IPS-18c (cell line): ENCODE measurements around the gene ORC6.

Experiments used
- H3K4me3 ChIP-seq: 2 replicates; pipeline ENCODE4 v1.7.0; 2013; ENCODE audit warnings: low read depth, mild to moderate bottlenecking, low read length, moderate library complexity; ENCODE audit not compliant: insufficient read depth
- H3K9me3 ChIP-seq: one replicate; pipeline ENCODE4 v1.6.1; 2013; ENCODE audit warnings: mild to moderate bottlenecking, low read length, moderate library complexity; ENCODE audit not compliant: control insufficient read depth, insufficient read depth

The ORC6 gene

DNA sequence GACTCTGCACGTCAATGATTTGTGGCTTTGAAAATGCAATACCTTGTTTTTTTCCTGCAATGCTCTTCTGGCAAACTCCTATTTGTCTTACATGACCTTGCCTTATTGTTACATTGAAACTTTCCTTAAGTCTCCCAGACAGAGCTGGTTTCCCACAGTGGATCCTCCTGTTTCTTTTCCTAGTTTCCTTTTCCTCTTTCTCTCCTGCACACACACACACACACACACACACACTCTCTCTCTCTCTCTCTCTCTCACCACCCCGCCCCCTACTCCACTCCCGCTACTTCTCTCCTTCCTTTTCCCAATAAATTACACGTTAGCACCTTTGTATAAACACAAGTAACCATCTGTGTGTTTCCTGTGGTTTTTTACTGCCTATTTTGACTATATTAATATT is 2.3 kb downstream of the ORC6 start:
- Histone ChIP-seq H3K9me3 (no peaks in the 10 kb centered on the region), H3K4me3 (no peak overlapping the region)

DNA sequence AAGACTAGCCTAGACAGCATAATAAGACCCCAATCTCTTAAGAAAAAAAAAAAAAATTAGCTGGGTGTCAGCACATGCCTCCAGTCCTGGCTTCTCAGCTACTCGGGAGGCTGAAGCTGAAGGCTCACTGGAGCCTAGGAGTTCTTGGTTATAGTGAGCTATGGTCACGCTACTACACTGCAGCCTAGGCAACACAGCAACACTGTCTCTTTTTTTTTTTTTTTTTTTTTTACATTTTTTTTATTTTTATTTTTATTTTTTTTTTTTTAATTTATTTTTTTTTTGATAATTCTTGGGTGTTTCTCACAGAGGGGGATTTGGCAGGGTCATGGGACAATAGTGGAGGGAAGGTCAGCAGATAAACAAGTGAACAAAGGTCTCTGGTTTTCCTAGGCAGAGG is 4.1 kb downstream of the ORC6 start:
- Histone ChIP-seq H3K9me3 (no peaks in the 10 kb centered on the region), H3K4me3 (no peak overlapping the region)

GRCh38 chr16:46695937-46696336 is 6.5 kb downstream of the ORC6 start:
- H3K9me3 ChIP-seq = no peaks in the 10 kb centered on the region
- H3K4me3 ChIP-seq = no peak overlapping the region

GRCh38 chr16:46696957-46697356 is 7.5 kb downstream of the ORC6 start:
- Histone ChIP-seq H3K4me3 (no peak overlapping the region), H3K9me3 (no peaks in the 10 kb centered on the region)

GRCh38 chr16:46700048-46700447 is 10.6 kb downstream of the ORC6 start:
- H3K9me3 ChIP-seq = no peaks in the 10 kb centered on the region

DNA sequence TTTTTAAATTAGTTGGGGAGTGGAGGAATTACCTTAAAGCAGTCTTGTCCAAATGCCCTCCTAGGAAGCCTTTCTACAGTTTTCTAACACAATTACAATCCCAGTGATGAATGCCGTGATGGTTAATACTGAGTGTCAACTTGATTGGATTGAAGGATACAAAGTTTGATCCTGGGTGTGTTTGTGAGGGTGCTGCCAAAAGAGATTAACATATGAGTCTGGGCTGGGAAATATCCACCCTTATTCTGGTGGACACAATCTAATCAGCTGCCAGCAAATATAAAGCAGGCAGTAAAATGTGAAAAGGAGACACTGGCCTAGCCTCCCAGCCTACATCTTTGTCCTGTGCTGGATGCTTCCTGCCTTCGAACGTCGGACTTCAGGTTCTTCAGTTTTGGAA is 12.2 kb downstream of the ORC6 start:
- H3K4me3 ChIP-seq = no peak overlapping the region
- no peaks in the 10 kb centered on the region for H3K9me3 ChIP-seq

More at GRCh38 chr16:46700048-46700447, 10.6 kb downstream of the ORC6 start:
- H3K4me3 ChIP-seq = no peak overlapping the region

DNA sequence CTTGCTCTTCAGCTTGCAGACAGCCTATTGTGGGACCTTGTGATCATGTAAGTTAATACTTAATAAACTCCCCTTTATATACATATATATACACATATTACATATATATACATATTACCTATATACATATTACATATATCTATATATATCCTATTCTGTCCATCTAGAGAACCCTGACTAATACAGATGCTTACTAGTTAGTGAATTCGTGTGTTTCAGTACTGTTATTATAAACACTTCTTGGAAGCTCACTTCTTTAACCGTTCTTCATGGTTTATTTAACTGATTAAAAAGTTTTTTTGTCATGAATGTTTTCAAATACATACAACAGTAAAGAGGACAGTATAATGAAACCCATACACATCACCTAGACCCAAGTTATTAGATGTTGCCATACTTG is 12.6 kb downstream of the ORC6 start:
- H3K4me3 ChIP-seq = no peak overlapping the region
- no peaks in the 10 kb centered on the region for H3K9me3 ChIP-seq

DNA sequence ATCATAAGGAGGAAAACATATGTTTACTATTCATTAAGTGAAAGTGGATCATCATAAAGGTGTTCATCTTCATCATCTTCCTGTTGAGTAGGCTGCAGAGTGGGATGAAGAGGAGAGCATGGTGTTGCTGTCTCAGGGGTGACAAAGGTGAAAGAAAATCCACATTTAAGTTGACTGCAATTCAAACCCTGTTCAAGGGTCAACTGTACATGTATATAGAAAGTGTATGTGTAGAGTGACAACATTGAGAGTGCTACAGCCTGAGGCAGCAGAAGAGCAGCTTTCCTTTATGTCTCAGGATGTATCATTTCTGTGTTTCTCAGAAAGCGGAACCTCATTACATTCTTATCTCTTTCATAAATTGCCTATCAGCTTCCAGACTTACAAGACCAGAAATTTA is 17.2 kb downstream of the ORC6 start:
- Histone ChIP-seq H3K4me3 (no peak overlapping the region), H3K9me3 (no peaks in the 10 kb centered on the region)

GRCh38 chr16:46709469-46710005 is 20.1 kb downstream of the ORC6 start:
- no peak overlapping the region for H3K4me3 ChIP-seq
- no peaks in the 10 kb centered on the region for H3K9me3 ChIP-seq

DNA sequence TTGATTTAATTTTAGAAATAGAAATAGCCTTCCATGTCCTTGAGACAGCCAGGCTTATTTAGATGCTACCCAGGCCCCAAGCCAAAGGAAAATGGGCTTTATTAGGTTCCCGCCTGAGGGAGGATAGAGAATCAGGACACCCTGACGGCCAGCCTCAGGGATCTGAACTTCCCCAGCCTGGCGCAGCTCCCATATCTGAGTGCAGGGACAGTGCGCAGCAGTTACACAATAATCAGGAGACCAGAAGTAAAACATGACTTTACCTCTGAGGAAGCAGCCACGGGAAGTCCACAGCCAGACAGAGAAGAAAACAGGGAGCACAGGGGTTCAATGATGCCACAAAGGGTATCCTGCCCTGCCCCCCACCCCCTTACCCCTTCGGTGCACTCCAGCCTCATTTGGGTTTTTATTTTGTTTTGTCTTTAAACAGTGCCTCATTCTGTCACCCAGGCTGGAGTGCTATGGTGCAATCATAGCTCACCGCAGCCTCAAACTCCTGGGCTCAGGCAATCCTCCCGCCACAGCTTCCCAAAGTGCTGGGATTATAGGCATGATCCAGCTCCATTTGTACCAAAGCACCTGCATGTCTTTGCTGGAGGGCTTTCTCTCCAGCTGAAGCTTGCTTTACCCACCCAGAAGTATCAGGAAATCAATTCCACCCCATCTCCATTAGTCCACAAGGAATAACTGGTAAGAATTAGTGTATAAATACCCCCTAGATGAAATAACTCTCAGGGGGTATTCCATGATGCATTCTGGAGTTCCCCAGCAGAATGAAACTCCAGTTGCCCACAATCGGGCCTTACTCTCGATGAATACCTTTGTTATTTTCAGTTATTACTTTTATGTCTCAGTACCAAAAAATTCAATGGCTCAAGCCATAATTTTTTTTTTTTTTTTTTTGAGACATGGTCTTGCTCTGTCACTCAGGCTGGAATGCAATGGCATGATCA is 21.9 kb downstream of the ORC6 start:
- Histone ChIP-seq H3K9me3 (no peaks in the 10 kb centered on the region), H3K4me3 (no peak overlapping the region)

GRCh38 chr16:46712911-46713310 is 23.5 kb downstream of the ORC6 start:
- no peak overlapping the region for H3K4me3 ChIP-seq

DNA sequence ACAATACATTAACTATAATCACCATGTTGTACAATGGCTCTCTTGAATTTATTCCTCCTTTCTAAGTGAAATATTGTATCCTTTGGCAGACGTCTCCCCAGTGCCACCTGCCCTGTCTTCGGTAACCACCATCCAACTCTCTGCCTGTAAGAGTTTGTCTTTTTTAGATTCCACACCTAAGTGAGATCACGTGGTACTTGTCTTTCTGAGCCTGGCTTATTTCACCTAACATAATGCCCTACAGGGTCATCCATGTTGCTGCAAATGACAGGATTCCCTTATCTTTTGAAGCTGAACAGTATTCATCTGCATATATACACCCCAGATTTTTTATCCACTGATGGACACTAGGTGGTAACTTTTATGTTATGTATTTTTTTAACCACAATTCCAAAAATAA is 24.2 kb downstream of the ORC6 start:
- no peaks in the 10 kb centered on the region for H3K9me3 ChIP-seq
- no peak overlapping the region for H3K4me3 ChIP-seq

More at GRCh38 chr16:46712911-46713310, 23.5 kb downstream of the ORC6 start:
- H3K9me3 ChIP-seq = no peaks in the 10 kb centered on the region

DNA sequence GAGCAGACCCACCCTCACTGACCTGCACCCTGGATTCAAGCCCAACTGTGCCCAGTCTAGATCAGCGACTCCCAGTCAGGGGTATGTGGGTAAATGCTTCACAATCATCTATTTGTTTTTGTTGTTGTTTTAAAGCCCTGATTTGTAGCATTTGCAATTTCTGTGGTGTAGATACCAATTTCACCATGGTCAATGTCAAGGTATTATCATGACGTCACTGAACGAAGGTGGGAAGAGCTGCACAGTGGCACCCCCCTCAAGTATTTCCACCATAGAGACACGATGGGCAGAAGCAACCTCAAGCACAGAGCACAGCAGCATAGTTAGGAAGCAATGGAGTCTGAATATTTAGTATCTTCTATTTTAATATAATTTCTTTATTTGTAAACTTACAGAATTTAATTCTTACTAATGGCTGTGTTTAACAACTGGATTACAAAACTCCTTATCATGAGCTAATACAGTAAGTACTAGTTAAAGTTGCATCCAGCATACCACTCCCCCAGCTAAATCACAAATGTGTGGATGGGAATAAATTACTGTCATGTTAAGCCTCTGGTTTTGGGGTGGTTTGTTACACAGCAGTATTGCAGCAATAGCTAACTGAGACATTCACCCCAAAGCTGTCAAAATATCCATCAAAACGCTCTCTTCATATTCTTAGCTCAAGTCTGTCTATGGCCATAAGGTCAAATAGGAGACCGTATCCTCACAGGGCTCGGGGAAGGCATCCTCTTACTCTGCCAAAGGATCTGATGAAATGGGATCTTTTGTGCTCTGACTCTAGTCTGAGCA is 25.5 kb downstream of the ORC6 start:
- H3K9me3 ChIP-seq = no peaks in the 10 kb centered on the region
- no peak overlapping the region for H3K4me3 ChIP-seq

DNA sequence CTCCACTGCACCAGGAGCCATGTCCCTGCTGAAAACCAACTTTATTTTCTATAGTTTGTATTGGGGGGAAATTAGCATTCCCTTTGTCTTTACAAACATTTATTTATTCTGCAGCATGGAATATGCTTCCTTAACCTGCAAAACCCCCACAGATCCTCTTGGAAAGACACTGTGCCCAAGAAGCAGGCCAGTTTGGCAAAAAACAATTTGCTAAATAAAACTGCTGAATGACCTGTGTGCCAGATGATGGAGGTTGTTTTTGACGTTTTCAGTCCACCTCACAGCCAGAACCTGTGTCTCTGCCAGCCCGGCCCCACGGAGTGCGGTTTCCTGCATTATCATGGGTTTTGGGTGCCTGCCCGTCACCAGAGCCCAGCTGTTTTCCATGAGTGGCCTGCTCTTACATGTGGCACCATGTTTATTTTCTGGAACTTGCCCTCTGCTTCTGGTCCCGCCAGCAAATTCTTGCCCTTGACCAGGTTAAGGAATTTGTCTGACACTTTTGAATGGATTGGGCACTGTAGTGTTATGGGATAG is 26.4 kb downstream of the ORC6 start:
- H3K9me3 ChIP-seq = no peaks in the 10 kb centered on the region
- no peak overlapping the region for H3K4me3 ChIP-seq

- no peaks in the 10 kb centered on the region for H3K9me3 ChIP-seq
- H3K4me3 ChIP-seq = no peak overlapping the region
Observed at GRCh38 chr16:46717692-46718091, 28.2 kb downstream of the ORC6 start.

DNA sequence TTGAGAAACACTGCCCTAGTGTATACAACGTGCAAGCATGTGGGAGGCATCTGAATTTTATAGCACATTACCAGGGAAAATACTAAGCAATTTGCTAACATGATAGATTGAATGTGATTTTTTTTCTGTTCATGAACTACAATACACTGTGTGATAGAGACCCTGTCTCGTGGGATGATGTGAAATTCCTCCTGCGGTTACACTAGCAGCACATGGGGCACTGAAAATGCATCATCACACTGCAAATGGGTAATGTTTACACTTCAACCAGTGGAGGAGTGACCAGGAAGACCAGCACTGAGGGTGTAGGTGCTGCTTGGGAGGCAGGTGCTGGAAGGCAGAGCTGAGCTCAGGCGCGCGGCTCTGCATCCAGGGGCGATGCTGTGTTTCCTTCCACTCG is 28.8 kb downstream of the ORC6 start:
- Histone ChIP-seq H3K9me3 (no peaks in the 10 kb centered on the region), H3K4me3 (no peak overlapping the region)

DNA sequence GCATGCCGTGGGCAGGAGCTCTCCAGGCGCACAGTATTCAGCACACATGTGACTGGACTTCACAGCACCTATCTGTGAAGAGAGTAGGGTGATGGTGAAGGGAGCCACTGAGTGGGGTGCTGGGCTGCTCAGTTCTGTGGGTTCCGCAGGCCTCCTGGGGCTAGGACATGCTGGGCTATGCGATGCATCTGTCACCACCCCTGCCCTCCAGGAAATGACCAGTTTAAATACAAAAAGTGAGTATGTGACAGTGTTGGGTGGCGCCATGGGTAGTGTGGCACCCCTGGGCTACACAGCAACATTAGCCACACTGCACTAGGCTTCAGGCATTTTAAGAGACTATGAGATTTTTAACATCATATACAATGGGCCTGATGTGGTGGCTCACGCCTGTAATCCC is 30.1 kb downstream of the ORC6 start:
- H3K9me3 ChIP-seq = no peaks in the 10 kb centered on the region
- no peak overlapping the region for H3K4me3 ChIP-seq

DNA sequence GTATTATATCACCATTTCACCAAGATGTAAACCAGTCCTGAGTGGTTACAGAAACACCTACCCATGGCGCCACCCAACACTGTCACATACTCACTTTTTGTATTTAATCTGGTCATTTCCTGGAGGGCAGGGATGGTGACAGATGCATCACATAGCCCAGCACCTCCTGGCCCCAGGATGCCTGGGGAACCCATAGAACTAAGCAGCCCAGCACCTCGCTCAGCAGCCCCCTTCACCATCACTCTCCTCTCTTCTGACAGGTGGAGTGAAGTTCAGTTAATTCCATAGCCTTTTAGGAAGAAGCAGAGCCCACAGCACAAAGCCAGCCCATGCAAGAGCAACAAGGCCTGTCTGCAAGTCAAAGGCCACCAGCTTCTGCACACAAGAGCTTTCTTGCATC is 31.2 kb downstream of the ORC6 start:
- Histone ChIP-seq H3K4me3 (no peak overlapping the region), H3K9me3 (no peaks in the 10 kb centered on the region)
